CD4-positive, alpha-beta T cell treated with Interleukin-17A for 4 hours (primary cell): ENCODE results near the gene ERCC3.
"Not testable (repeated sequence)": the region's sequence is repeated elsewhere in the genome, so short reads cannot be mapped to it uniquely, and the experiment has no call there.

Source experiments
- DNase-seq: peaks from one replicate; pipeline ENCODE4 v3.0.0-alpha.2; 2020; ENCODE audit warnings: mixed read lengths

The ERCC3 gene

DNA sequence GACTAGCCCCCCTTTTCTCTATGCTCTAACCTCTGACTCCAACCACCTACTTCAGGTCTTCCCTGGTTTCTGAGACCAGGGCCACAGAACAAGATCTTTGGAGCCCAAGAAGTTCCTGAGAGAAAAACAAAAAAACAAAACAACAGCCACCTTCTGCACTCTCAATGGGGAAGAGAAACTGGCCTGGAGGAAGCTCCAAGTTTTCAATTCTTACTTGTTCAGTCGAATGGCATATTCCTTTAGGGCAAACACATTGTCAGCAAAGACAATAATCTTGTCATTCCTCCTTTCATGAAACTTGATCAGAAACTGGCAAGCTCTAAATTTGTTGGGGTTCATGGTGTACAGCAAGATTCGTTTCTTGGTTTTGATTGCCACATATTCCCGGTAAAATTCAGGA, 15.0 kb downstream of the ERCC3 start:
- no peak for DNase-seq

DNA sequence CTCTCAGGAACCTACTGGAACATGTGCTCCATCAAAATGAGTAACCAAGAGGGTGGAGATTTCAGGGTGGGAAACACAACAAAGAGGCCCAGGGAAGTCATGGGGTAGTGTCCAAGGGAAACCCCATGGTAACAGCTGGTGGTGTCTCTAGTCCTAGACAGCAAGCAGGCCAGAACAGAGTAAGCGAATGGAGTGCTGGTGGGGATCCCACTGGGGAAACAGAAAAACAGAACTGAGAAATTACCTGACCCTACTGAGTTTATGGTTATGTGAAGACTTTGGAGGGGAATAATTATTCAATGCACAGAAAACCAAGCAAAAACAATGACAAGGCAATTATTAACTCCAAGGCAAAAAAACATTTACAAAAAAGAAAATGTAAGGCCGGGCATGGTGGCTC, 16.9 kb downstream of the ERCC3 start:
- DNase-seq, result no peak

DNA sequence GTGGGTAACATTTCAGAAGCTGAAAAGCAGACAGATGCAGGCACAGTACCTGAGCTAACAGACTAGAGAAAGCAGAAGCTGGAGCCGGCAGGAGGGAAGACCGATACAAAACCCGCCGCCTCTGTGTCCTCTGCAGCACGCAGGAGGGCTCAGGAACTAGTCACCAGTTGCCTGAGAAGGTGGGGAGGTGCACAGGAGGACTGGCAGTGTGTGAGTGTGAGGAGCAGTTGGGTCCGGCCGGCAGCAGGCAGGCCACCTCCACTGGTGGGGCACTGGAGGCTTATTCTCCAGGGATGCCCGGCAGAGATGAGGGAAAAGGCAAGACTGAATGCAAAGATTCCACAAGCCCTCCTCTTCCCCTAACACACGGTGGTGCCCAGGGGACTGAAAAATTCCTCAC, 18.2 kb downstream of the ERCC3 start:
- DNase-seq, result no peak

DNA sequence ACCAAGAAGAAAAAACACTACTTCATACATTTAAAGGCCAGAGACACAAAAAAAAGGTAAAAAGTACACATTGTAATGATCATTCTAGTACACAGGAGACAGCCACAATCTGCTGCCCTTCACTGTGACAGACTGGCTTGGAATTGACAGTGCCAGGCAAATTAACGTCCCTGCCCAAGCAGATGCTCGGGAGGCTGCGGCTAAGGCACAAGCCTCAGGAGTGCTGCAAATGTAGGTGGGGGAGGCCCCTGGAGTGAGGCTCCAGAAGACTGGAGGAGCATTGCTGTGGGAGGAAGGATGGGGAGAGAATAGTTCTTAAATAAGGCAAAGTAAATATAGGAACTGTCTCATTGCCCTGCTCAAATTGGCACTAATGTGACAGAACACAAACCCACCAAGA, 18.6 kb downstream of the ERCC3 start:
- DNase-seq, result no peak

DNA sequence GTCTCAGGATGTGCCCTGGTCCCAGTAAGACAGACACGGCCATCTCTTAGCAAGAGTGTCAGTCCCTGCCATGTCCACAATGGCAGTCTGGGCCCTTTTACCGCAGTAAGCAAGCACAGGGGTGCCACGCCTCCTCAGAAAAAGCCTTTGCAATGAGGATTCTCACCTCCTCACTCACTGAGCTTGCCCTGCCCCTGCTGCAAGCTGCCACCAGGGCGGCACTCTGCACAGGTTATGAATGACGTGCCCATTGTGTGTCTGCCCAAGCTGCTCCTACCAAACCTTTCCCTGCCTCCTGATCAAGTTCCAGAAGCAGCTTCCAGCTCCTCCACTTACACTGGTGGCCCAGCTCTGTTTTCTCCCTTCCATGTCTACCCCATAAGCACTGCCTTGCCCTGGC, 23.3 kb downstream of the ERCC3 start:
- DNase-seq, result no peak

DNA sequence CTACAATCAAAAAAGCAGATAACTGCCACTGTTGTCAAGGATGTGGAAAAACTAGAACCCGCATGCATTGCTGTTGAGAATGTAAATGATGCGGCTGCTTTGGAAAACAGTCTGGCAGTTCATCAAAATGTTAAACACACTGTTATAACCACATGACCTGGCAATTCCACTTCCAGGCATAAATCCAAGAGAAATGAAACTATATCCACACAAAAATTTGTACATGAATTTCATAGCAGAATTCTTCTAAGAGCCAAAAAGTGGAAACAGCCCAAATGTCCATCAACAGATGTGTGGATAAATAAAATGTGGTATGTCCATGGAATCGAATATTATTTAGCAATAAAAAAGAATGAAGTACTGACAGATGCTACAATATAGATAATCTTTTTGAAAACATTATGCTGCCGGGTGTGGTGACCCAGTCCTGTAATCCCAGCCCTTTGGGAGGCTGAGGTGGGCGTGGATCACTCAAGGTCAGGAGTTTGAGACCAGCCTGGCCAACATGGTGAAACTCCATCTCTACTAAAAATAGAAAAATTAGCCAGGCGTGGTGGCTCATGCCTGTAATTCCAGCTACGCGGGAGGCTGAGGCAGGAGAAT, 32.0 kb downstream of the ERCC3 start:
- no peak for DNase-seq

DNA sequence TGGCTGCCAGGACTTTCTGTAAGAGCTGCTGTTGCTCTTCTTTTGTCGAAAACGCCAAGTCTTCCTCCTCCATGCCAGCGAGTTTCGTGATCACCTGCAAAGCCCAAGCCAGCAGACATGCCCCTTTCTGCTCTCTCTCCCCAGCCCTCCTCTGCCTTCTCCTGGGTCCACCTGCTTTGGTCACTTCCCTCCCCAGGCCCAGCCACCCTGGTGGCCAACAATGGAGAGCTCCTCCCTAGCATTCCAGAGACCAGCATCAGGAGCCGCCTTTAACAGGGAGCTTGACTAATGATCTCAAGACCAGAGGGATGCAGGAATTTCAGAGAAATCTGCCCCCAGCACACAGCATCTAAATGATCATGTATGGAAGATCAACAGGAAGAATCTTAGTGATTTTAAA, 34.6 kb downstream of the ERCC3 start:
- no peak for DNase-seq

DNA sequence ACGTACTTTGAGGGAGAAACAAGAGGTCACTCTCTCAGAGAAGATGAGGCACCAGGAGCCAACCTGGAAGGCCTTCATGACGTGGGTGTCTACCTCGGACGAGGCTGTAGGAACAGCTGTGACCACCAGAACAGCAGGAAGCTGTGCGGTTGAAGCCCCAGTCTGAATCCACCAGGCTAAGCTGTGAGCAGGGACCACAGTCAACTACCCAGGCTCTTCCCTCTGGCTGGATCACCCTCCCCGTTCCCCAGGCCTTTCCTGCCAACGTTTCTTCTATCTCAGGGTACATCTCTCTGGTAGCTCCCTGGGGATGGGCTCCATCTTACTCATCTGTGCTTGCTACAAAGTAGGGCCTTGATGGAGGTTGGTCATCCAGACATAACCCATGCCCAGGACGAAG, 37.1 kb downstream of the ERCC3 start:
- DNase-seq, result no peak

DNA sequence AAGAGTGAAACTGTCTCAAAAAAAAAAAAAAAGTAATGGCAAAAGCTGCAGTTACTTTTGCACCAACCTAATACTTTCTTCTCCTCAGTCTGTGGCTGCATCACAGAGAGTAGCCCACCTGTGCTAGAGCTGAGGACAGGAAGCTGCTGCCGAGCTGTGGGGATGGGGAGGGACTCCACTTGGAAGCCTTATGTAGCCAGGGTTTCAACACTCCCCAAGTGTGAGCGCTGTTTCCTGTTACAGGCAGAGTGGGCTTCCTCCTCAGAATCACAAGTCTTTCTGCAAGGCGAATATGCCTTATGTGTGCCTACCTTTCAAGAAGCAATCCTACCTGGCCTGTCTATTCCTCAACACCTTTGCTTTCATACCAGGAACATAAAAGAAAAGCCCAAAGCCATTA, 37.6 kb downstream of the ERCC3 start:
- DNase-seq, result no peak

DNA sequence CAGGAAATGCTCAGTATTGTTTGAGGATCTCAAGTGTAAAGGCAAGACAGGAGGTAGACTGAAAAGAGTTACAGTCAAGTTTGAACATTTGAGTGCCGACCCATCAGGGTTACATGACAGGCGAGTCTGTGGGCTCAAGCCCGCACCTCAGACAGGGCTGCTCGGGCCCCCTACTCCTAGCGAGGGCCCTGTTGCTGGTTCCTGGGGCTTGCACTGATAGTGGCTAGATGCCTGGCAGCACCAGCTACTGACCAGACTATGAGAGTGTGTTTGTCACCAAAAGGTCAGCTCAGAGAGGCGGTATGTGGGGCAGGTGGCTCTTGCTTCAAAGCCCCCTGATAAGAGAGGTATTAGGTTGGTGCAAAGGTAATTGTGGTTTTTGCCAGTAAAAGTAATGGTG, 38.2 kb downstream of the ERCC3 start:
- DNase-seq, result no peak

DNA sequence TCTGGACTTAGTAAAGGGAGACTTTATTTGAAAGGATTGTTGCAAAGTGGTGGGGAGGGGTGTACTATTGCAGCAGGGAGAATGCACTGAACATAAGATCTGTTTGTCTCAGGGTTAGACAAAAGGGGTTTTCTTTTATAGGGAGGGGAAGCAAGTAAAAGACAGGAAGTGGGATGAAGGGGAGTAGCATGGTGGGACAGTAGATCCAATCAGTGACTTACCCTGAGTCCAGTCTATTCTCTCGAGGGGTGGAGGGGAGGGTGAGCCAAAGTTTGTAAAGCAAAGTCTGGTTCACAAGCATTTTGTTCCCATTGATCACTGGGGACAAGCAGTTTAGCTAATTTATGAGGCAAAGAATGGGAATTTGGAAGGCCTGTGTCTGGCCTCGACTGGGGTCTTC, 38.8 kb downstream of the ERCC3 start:
- DNase-seq, result no peak

DNA sequence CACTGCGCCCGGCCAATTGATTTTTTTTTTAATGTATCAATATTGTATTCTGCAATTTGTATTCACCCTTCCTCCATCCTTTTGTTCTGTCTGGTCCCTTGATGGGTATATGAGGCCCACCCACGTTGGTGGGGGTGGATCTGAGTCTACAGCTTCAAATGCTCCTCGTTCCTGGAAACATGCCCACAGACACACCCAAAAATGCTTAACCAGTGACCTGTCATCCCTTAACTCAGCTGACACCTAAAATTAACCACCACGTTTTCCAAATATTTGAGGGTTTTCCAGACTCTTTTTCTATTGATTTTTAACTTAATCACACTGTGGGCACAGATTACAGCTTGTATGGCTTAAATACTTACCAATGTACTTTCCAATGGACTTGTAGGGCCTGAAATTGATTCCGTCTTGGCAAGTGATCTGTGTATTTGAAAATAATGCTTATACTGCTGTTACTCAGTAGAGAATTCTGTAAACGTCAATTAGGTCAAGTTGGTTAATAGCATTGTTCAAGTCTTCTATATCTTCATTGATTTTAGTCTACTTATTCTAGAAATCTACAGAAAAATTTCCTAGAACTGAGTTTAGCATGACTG, 39.5 kb downstream of the ERCC3 start:
- no peak for DNase-seq

DNA sequence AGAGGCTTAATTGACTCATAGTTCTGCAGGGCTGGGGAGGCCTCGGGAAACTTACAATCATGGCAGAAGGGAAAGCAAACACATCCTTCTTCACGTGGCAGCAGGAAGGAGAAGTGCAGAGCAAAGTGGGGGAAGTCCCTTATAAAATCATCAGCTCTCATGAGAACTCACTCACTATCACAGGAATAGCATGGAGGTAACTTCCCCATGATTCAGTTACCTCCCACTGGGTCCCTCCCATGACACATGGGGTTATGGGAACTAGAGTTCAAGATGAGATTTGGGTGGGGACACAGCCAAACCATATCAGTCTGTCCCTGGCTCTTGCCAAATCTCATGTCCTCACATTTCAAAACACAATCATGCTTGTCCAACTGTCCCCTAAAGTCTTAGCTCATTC, 52.8 kb downstream of the ERCC3 start:
- not testable (repeated sequence) for DNase-seq

DNA sequence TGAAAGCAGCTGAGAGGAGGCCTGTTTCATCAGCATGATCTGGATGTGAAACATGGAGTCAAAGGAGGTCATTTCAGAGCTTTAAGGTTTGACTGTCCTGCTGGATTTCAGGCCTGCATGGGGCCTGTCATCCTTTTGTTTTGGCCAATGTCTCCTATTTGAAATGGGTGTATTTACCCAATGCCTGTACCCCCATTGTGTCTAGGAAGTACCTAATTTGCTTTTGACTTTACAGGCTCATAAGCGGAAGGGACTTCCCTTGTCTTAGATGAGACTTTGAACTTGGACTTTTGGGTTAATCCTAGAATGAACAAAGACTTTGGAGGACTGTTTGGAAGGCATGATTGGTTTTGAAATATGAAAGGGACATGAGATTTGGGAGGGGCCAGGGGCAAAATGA, 54.5 kb downstream of the ERCC3 start:
- DNase-seq, result no peak

DNA sequence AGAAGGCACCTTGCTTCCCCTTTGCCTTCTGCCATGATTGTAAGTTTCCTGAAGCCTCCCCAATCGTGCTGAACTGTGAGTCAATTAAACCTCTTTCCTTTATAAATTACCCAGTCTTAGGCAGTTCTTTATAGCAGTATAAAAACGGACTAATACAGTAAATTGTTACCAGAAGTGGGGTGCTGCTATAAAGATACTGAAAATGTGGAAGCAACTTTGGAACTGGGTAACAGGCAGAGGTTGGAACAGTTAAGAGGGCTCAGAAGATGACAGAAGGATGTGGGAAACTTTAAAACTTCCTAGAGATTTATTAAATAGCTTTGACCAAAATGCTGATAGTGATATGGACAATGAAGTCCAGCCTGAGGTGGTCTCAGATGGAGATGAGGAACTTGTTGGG, 56.2 kb downstream of the ERCC3 start:
- not testable (repeated sequence) for DNase-seq

DNA sequence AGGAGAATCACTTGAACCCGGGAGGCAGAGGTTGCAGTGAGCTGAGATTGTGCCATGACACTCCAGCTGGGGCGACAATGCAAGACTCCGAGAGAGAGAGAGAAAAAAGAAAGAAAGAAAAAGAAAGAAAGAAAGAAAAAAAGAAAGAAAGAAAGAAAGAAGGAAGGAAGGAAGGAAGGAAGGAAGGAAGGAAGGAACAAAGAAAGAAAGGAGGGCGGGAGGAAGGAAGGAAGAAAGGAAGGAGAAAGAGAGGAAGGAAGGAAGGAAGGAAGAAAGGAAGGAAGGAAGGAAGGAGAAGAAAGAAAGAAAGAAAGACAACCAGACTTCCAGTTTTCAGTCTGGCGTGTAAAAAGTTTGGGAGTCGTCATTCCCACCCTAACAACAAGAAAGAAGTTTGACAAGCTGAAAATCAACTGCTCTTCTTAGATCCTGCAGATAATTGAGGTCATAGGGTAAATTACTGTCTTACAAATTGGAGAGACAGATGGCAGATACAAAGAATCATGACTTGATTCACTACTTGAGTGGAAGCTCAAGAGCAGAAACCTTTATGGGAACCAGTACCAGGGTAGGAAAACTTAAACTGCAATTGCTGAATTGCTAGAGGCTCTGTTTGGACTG, 58.8 kb downstream of the ERCC3 start:
- no peak for DNase-seq

DNA sequence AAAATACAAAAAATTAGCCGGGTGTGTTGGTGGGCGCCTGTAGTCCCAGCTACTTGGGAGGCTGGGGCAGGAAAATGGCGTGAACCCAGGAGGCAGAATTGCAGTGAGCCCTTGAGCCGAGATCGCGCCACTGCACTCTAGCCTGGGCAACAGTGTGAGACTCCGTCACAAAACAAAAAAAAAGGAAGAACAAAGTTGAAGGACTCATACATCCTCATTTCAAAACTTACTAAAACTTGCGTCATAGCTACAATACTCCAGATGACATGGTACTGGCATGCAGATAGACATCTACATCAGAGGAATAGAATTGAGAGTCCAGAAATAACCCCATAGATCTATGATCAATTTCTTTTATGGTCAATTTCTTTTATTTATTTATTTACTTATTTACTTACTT, 60.2 kb downstream of the ERCC3 start:
- no peak for DNase-seq

DNA sequence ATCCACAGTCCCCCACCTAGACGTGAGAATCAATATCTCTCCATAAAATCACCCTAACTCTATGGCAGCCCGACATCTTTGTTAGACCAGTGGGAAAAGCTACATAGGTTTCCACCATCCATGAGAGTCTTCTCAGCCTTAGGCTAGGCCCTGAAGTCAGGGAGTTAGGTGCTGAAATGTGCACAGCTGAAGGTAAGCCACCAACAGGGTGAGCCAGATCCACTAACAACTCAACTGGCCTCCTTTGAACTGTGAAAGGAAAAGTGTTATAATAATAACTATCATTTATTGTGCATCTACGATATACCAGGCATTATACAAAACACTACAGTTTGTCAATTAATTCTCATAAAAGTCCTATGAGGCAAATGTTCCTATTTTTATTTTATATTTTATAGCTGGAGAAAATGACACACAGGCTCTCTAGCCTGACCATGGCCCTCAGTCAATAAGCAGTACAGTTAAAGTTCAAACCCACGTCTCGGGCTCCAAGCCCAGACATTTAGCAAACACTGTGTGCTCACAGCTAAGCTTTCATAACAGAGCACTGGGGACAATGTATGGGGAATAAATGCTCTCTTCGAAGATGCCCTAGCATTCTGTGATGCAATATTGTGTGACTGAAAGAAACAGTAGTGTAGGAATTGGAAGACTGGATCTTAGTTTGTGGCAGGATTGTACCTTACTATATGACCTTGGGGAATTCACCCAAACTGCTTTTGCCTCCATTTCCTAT, 62.6 kb downstream of the ERCC3 start:
- no peak for DNase-seq

DNA sequence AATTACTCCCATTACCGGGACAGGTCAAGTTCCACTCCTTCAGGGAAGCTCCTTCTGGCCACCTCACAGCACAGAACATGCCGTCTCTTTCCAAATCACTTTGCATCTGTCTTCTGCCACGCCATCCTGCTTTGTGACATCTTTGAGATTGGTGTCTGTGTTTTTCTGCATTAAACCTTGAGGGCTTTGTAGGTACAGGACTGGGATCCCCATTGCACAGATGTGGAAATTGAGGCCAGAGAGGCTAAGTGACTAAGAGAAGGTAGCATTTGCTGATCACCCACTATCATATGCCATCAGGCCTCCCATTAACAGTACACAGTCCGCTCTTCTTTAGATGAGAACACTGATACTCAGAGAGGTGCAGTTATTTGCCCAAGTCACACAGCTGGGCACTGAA, 64.4 kb downstream of the ERCC3 start:
- DNase-seq, result no peak

DNA sequence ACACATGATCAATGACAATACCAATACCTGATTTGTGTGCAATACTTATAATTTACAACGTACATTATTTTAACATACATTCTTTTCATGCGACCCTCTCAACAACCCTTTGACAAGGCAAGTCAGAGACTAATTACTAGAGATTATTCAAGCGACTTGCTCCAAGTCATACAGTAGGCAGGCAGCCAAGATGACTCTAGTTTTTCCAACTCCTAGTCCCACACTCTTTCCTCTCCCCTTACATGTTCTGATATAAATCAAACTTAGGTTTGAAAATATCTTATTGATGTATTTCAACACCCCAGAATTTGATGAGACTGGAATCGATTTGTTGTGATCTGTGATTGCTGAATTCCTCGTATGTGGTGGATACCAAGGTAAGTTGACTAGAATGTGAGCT, 65.8 kb downstream of the ERCC3 start:
- no peak for DNase-seq

DNA sequence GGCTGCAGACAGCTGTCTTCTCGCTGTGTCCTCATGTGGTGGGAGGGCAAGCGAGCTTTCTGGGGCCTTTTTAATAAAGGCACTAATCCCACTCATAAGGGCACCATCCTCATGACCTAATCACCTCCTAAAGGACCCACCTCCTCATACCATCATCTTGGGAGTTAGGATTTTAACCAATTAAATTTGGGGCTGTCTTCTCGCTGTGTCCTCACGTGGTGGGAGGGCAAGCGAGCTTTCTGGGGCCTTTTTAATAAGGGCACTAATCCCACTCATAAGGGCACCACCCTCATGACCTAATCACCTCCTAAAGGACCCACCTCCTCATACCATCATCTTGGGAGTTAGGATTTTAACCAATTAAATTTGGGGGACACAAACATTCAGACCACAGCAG, 66.7 kb downstream of the ERCC3 start:
- DNase-seq, result not testable (repeated sequence)

DNA sequence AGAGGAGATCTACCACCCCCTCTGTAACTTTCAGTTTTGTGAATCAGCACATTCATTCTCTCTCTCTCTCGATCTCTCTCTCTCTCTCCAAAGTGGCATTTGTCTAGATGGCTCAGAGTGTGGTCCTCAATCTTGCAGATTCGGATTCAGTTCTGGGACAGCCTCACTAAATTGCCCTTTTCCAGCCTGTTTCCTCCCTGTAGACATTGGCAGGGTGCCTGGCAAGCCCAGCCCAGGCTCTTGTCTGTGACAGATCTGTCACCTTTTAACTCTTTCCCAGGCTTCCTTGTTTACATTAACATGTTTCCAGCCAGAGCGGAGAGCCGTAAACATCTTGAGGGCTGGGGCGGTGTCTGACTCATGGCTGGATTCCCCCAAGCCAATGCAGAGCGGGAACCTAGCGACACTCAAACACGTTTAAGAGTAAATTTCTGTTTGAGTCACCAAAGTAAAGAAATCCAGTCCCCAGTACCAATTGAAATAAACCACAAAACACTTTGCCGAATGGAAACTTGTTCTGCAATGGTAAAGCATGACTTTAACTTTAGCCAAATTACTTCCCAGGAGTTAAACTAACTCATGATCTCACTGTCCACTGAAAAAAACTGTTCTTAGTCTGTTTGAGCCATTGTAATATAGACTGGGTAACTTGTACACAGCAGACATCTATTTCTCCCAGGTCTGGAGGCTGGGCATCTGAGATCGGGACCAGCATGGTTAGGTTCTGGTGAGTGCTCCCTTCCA, 67.3 kb downstream of the ERCC3 start:
- no peak for DNase-seq

DNA sequence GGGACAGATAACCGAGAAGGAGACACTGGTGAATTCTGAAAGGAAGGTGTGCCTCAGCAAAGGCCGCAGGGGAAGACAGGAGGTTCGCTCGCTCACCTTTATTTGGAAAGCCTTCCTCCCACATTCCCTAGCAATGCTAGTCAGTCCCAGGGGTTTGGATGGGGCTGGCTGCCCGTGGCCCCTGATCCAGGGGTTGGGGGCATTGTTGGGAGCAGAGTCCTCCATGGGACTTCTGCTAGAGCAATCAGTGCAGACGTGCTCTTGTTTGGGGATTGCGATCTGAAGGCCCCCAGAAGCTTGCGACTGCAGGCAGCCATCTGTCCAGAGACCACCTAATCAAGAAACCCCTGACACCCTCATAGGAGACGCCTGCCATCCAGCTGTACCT, 67.8 kb downstream of the ERCC3 start:
- no peak for DNase-seq
